Colonic mucosa (tissue), 4 donors: ENCODE data around the gene CDH1. TPM values are rescaled to one million over a fixed set of nuclear protein-coding genes. Genes with fewer than 3 reads are reported as not detected.
A peak's percentile ranks its signal among the peaks of the same experiment; 100 is the strongest.

Experiments used
- DNase-seq: peaks from one replicate; pipeline ENCODE4 v3.0.0-alpha.2; 2020
- H3K27ac ChIP-seq: fragments of 200-600 bp; one replicate; pipeline ENCODE4 v1.8.0; 2021
- H3K27me3 ChIP-seq: fragments of 200-600 bp; one replicate; pipeline ENCODE4 v1.8.0; 2021
- H3K36me3 ChIP-seq: fragments of 200-600 bp; one replicate; pipeline ENCODE4 v1.8.0; 2021
- H3K4me1 ChIP-seq: fragments of 200-600 bp; one replicate; pipeline ENCODE4 v1.8.0; 2021; ENCODE audit warnings: mild to moderate bottlenecking
- H3K4me3 ChIP-seq: fragments of 200-600 bp; one replicate; pipeline ENCODE4 v1.8.0; 2021
- H3K9ac ChIP-seq, 2 donors: one replicate each; pipeline ENCODE4 v1.7.0; 2013; ENCODE audit warnings: control low read depth in 2 of 2, low read depth in 2 of 2, low read length in 2 of 2
- H3K9me3 ChIP-seq: fragments of 200-600 bp; one replicate; pipeline ENCODE4 v1.8.0; 2021
- CTCF ChIP-seq: fragments of 200-600 bp; IDR thresholded peaks from one replicate; pipeline ENCODE4 v1.8.0; 2022; ENCODE audit warnings: antibody characterized with exemption, mild to moderate bottlenecking
- intact Hi-C: fragments of 100-400 bp; cut with DNase I; formaldehyde crosslinking; loops from one replicate; pipeline ENCODE4 v1.14.1; 2022
- total RNA-seq, 2 donors: library from RNA; stranded (reverse); fragmentation: NEBNext Ultra II Directional in 1 of 2; extraction: Animal tissue kit (Norgen Biotek cat#: 25700) in 1 of 2; gene quantifications; one replicate each; pipeline ENCODE4 v1.2.1, GENCODE V29; 2021
- donor health status: healthy.
- donor health status: DM: no; HTN: no; CAD: no.
- donor health status: DM: no; HTN: no; CAD: no.

The CDH1 gene
- total RNA-seq, 2 donors from 2014 or later: 494 to 519 TPM

- no peak for TF ChIP-seq CTCF
- Histone ChIP-seq H3K9ac (no peak overlapping the region), H3K27me3 (peaks cover under 1% of the 10 kb centered on the region), H3K4me3 (no peak overlapping the region), H3K36me3 (no peaks in the 10 kb centered on the region), H3K27ac (peak overlapping the region; percentile 87), H3K4me1 (no peaks in the 10 kb centered on the region), H3K9me3 (no peaks in the 10 kb centered on the region)
- intact Hi-C loops: no loop called here
- no peak for DNase-seq
Measured at GRCh38 chr16:68731637-68732036, 5.5 kb upstream of the CDH1 start.

- TF ChIP-seq CTCF: no peak
- Histone ChIP-seq H3K9ac (peak overlapping the region in 1 of 2 donors; percentile 68), H3K27ac (peak overlapping the region; percentile 87), H3K4me3 (no peak overlapping the region), H3K36me3 (no peaks in the 10 kb centered on the region), H3K27me3 (peaks cover 6% of the 10 kb centered on the region), H3K4me1 (no peaks in the 10 kb centered on the region), H3K9me3 (no peaks in the 10 kb centered on the region)
- intact Hi-C loops: no loop called here
- DNase-seq: peak; percentile 95
Measured at GRCh38 chr16:68732042-68732680, 4.9 kb upstream of the CDH1 start.

DNA sequence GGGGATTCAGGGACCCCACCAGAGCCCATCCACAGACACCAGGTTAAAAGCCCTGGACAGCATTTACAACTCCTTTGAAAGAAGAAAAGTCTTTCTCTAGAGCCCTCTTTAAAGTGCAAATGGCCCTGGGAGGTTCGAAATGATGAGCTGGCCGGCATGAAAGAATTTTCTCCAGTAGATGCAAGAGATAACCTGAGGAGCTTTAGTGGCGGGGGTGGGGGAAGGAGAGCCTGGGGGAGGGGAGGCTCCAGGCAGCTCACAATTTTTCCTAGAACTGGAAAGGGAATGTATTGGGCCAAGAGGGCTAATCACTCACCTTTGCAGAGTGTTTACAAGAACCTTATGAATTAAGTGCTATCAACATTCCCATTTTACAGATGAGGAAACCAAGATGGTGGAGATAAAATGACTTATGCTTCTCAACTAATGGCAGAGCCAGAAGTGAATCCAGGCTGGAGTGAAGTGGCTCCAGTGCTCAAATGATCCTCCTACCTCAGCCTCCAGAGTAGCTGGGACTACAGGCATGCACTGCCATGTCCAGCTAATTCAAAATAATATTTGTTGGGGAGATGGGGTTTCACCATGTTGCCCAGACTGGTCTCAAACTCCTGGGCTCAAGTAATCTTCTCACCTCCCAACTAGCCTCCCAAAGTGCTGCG is 4.2 kb upstream of the CDH1 start:
- TF ChIP-seq CTCF: no peak
- no peak for DNase-seq
- Histone ChIP-seq H3K27me3 (peaks cover 9% of the 10 kb centered on the region), H3K4me3 (no peak overlapping the region), H3K27ac (peak overlapping the region; percentile 87), H3K4me1 (no peaks in the 10 kb centered on the region), H3K9me3 (no peaks in the 10 kb centered on the region), H3K9ac (peak overlapping the region in 1 of 2 donors; percentile 68), H3K36me3 (no peaks in the 10 kb centered on the region)
- intact Hi-C loops: no loop called here

GRCh38 chr16:68733570-68733969 is 3.5 kb upstream of the CDH1 start:
- H3K9ac ChIP-seq: no peak overlapping the region
- H3K27ac ChIP-seq: no peak overlapping the region
- intact Hi-C loops: no loop called here
- DNase-seq: no peak
- peaks cover 9% of the 10 kb centered on the region for H3K27me3 ChIP-seq
- H3K36me3 ChIP-seq: no peaks in the 10 kb centered on the region
- TF ChIP-seq CTCF: no peak
- H3K4me3 ChIP-seq: no peak overlapping the region
- H3K9me3 ChIP-seq: no peaks in the 10 kb centered on the region
- no peaks in the 10 kb centered on the region for H3K4me1 ChIP-seq

DNA sequence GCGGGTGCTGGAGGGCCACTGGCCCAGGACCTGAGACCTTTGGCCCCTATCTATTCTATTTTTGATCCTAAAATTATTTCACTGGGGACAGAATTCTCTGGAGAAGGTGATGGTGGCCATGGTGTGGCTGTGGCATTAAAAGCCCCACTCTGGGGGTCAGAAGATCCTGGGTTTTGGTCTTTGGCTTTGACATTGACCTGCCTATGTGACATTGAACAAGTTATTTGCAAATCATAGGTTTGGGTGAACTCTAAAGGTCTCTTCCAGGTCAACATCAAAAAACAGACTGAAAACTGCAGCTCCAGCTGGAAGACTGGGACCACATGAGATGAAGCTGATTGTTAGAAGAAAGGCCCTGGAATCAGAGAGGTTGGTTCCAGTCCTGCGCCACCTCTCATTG is 2.3 kb upstream of the CDH1 start:
- Histone ChIP-seq H3K27ac (no peak overlapping the region), H3K4me1 (no peaks in the 10 kb centered on the region), H3K36me3 (no peaks in the 10 kb centered on the region), H3K4me3 (no peak overlapping the region), H3K27me3 (peaks cover 9% of the 10 kb centered on the region), H3K9ac (no peak overlapping the region), H3K9me3 (no peaks in the 10 kb centered on the region)
- no peak for DNase-seq
- TF ChIP-seq CTCF: no peak
- intact Hi-C loops: no loop called here
